Tibial nerve (tissue), 4 donors: Measurements from ENCODE around the gene FNTB. TPM values are rescaled to one million over a fixed set of nuclear protein-coding genes. Genes with fewer than 3 reads are reported as not detected.

Experiments used
- DNase-seq, 2 donors: peaks; one replicate each; pipeline ENCODE4 v3.0.0-alpha.2; 2019; ENCODE audit warnings: low spot score in 2 of 2
- H3K27ac ChIP-seq, 4 donors: fragments of 200-600 bp; sonication (generic) in 3 of 4; one replicate each; pipeline ENCODE4 v1.5.1; 2017 to 2019; ENCODE audit warnings: mild to moderate bottlenecking in 1 of 4
- H3K27me3 ChIP-seq, 2 donors: fragments of 200-600 bp; sonication (generic) in 1 of 2; one replicate each; pipeline versions ENCODE4 v1.5.1 to v1.6.0; 2017 to 2019
- H3K36me3 ChIP-seq, 3 donors: fragments of 200-600 bp; sonication (generic); one replicate each; pipeline ENCODE4 v1.5.1; 2018 to 2019
- H3K4me1 ChIP-seq, 4 donors: fragments of 200-600 bp; sonication (generic) in 3 of 4; one replicate each; pipeline ENCODE4 v1.5.1; 2017 to 2019
- H3K4me3 ChIP-seq, 4 donors: fragments of 200-600 bp; sonication (generic) in 3 of 4; one replicate each; pipeline ENCODE4 v1.5.1; 2017 to 2019; ENCODE audit warnings: mild to moderate bottlenecking in 1 of 4, moderate library complexity in 1 of 4
- H3K9me3 ChIP-seq, 4 donors: fragments of 200-600 bp; sonication (generic) in 3 of 4; one replicate each; pipeline ENCODE4 v1.5.1; 2017 to 2019
- CTCF ChIP-seq, 5 experiments: fragments of 200-600 bp in 3 of 5; fragments of 450-650 bp in 2 of 5; sonication (generic) in 3 of 5; IDR thresholded peaks; one replicate each; pipeline ENCODE4 v1.5.1; 2016 to 2019; ENCODE audit warnings: antibody characterized with exemption in 5 of 5, mild to moderate bottlenecking in 3 of 5, moderate library complexity in 2 of 5
- EP300 ChIP-seq, 2 donors: sonication (generic); formaldehyde crosslinking; IDR thresholded peaks; one replicate each; pipeline ENCODE4 v1.6.1; 2017; ENCODE audit warnings: antibody characterized with exemption in 2 of 2, mild to moderate bottlenecking in 1 of 2
- POLR2A ChIP-seq, 2 donors: fragments of 450-650 bp; IDR thresholded peaks; one replicate each; pipeline ENCODE4 v1.6.1; 2017; ENCODE audit warnings: antibody characterized with exemption in 2 of 2, mild to moderate bottlenecking in 2 of 2, moderate library complexity in 2 of 2
- WGBS, 2 donors: methylation state at CpG; one replicate each; pipeline ENCODE4 v1.1.5; 2018; 5-methylcytosine and 5-hydroxymethylcytosine counted together
- total RNA-seq, 4 donors: library from RNA; depleted of rRNA; stranded (reverse); fragments of >200 nt; gene quantifications; one replicate each; pipeline ENCODE4 v1.1.0, GENCODE V29; 2016

FNTB gene
- total RNA-seq, 4 donors from 2014 or later = 21.0 to 34.5 (median 31.0) TPM

- Histone ChIP-seq H3K27ac (no peak overlapping the region), H3K27me3 (no peaks in the 10 kb centered on the region), H3K4me1 (peaks cover 0 to 12% (median 0%) of the 10 kb centered on the region in 4 donors), H3K36me3 (no peaks in the 10 kb centered on the region), H3K4me3 (no peak overlapping the region), H3K9me3 (no peaks in the 10 kb centered on the region)
- DNase-seq = no peak
- no peak for TF ChIP-seq EP300 (IDR thresholded peaks at IDR 0.05)
- no peak for TF ChIP-seq CTCF (IDR thresholded peaks at IDR 0.05)
- TF ChIP-seq POLR2A (IDR thresholded peaks at IDR 0.05) = no peak
These were observed 11.8 kb downstream of the FNTB start for GRCh38 chr14:64998455-64998931.

- H3K27me3 ChIP-seq = no peaks in the 10 kb centered on the region
These were observed 14.3 kb downstream of the FNTB start for GRCh38 chr14:65000898-65001591.

GRCh38 chr14:65001723-65002122 is 15.0 kb downstream of the FNTB start:
- Histone ChIP-seq H3K4me3 (no peak overlapping the region), H3K4me1 (peaks cover 0 to 7% (median 0%) of the 10 kb centered on the region in 4 donors), H3K36me3 (peaks cover 0 to 13% (median 0%) of the 10 kb centered on the region in 3 donors), H3K27me3 (no peaks in the 10 kb centered on the region), H3K9me3 (no peaks in the 10 kb centered on the region), H3K27ac (no peak overlapping the region)
- 91 to 95% methylated on average over 6 of the region's 6 CpGs for WGBS, 2 donors
- no peak for TF ChIP-seq CTCF (IDR thresholded peaks at IDR 0.05)
- TF ChIP-seq EP300 (IDR thresholded peaks at IDR 0.05) = no peak
- no peak for TF ChIP-seq POLR2A (IDR thresholded peaks at IDR 0.05)
- no peak for DNase-seq

More at GRCh38 chr14:65000898-65001591, 14.3 kb downstream of the FNTB start:
- no peak for DNase-seq
- H3K9me3 ChIP-seq = no peaks in the 10 kb centered on the region
- TF ChIP-seq CTCF (IDR thresholded peaks at IDR 0.05) = no peak
- TF ChIP-seq EP300 (IDR thresholded peaks at IDR 0.05) = no peak
- no peak for TF ChIP-seq POLR2A (IDR thresholded peaks at IDR 0.05)
- H3K27ac ChIP-seq = no peak overlapping the region
- H3K4me1 ChIP-seq = peaks cover 0 to 7% (median 0%) of the 10 kb centered on the region in 4 donors
- peaks cover 0 to 13% (median 0%) of the 10 kb centered on the region in 3 donors for H3K36me3 ChIP-seq
- no peak overlapping the region for H3K4me3 ChIP-seq
- whole genome bisulfite sequencing, 2 donors = 63 to 66% methylated on average over 6 of the region's 6 CpGs

GRCh38 chr14:65002586-65003210 is 16.0 kb downstream of the FNTB start:
- Histone ChIP-seq H3K27me3 (no peaks in the 10 kb centered on the region), H3K36me3 (peaks cover 0 to 13% (median 0%) of the 10 kb centered on the region in 3 donors), H3K27ac (peak overlapping the region in 1 of 4 donors; percentile 13), H3K9me3 (no peaks in the 10 kb centered on the region), H3K4me1 (peaks cover 0 to 12% (median 2%) of the 10 kb centered on the region in 4 donors), H3K4me3 (no peak overlapping the region)
- no peak for DNase-seq
- WGBS, 2 donors = 64 to 76% methylated on average over 6 of the region's 6 CpGs
- no peak for TF ChIP-seq EP300 (IDR thresholded peaks at IDR 0.05)
- no peak for TF ChIP-seq POLR2A (IDR thresholded peaks at IDR 0.05)

- peak overlapping the region in 1 of 4 donors; percentile 13 for H3K27ac ChIP-seq
- WGBS, 2 donors = 83 to 100% methylated on average over 2 of the region's 2 CpGs
These were observed 16.7 kb downstream of the FNTB start for GRCh38 chr14:65003394-65003793.

More at GRCh38 chr14:65003394-65003793, 16.7 kb downstream of the FNTB start:
- no peak for DNase-seq
- H3K36me3 ChIP-seq = peaks cover 0 to 17% (median 0%) of the 10 kb centered on the region in 3 donors
- peaks cover 0 to 10% (median 2%) of the 10 kb centered on the region in 4 donors for H3K4me1 ChIP-seq
- no peaks in the 10 kb centered on the region for H3K27me3 ChIP-seq
- no peak for TF ChIP-seq CTCF (IDR thresholded peaks at IDR 0.05)
- H3K4me3 ChIP-seq = no peak overlapping the region
- H3K9me3 ChIP-seq = no peaks in the 10 kb centered on the region
